HG02610 (cell line): Measurements from ENCODE around the gene RGS5.

Experiments used
- ATAC-seq: cut with Tn5 transposase; IDR thresholded peaks from one replicate; pipeline ENCODE4 v1.9.1; 2021; ENCODE audit warnings: mild to moderate bottlenecking, moderate library complexity; ENCODE audit not compliant: unreplicated experiment

Gene RGS5

GRCh38 chr1:163186862-163187261 lies 15.9 kb downstream of the RGS5 start:
- ATAC-seq: no peak

- no peak for ATAC-seq
These were observed 20.3 kb downstream of the RGS5 start for GRCh38 chr1:163182330-163182949.

- no peak for ATAC-seq
These were observed 24.1 kb downstream of the RGS5 start for GRCh38 chr1:163178628-163179027.

GRCh38 chr1:163176797-163177196 lies 25.9 kb downstream of the RGS5 start:
- no peak for ATAC-seq

- no peak for ATAC-seq
These were observed 27.9 kb downstream of the RGS5 start for GRCh38 chr1:163174524-163175437.

GRCh38 chr1:163173121-163173520 lies 29.6 kb downstream of the RGS5 start:
- ATAC-seq: no peak

GRCh38 chr1:163172596-163172995 lies 30.1 kb downstream of the RGS5 start:
- ATAC-seq: no peak

GRCh38 chr1:163171826-163172225 lies 30.9 kb downstream of the RGS5 start:
- ATAC-seq: no peak

GRCh38 chr1:163170975-163171676 lies 31.6 kb downstream of the RGS5 start:
- no peak for ATAC-seq

GRCh38 chr1:163170331-163170730 lies 32.4 kb downstream of the RGS5 start:
- no peak for ATAC-seq

- ATAC-seq: no peak
These were observed 33.2 kb downstream of the RGS5 start for GRCh38 chr1:163169553-163169952.

GRCh38 chr1:163168053-163168452 lies 34.7 kb downstream of the RGS5 start:
- ATAC-seq: no peak

- no peak for ATAC-seq
These were observed 35.7 kb downstream of the RGS5 start for GRCh38 chr1:163166886-163167555.

- no peak for ATAC-seq
These were observed 37.6 kb downstream of the RGS5 start for GRCh38 chr1:163165119-163165518.

- no peak for ATAC-seq
These were observed 38.7 kb downstream of the RGS5 start for GRCh38 chr1:163163881-163164582.

GRCh38 chr1:163163163-163163562 lies 39.6 kb downstream of the RGS5 start:
- ATAC-seq: no peak

GRCh38 chr1:163162381-163162914 lies 40.3 kb downstream of the RGS5 start:
- ATAC-seq: no peak

- ATAC-seq: no peak
These were observed 40.9 kb downstream of the RGS5 start for GRCh38 chr1:163161841-163162240.

- ATAC-seq: no peak
These were observed 41.4 kb downstream of the RGS5 start for GRCh38 chr1:163161337-163161736.

- no peak for ATAC-seq
These were observed 47.1 kb downstream of the RGS5 start for GRCh38 chr1:163155606-163156005.
